Putamen (tissue), 1 donor: ENCODE measurements around the gene NECAB3.
"Not testable (repeated sequence)": the region's sequence is repeated elsewhere in the genome, so short reads cannot be mapped to it uniquely, and the experiment has no call there.

Experiments
- DNase-seq: peaks from one replicate; pipeline ENCODE4 v3.0.0-alpha.2; 2016; ENCODE audit warnings: low spot score

The NECAB3 gene

GRCh38 chr20:33650111-33650752 is 24.0 kb downstream of the NECAB3 start:
- no peak for DNase-seq

- DNase-seq = no peak
Measured at GRCh38 chr20:33649201-33649681, 25.0 kb downstream of the NECAB3 start.

- no peak for DNase-seq
Measured at GRCh38 chr20:33648396-33649004, 25.7 kb downstream of the NECAB3 start.

GRCh38 chr20:33647603-33648395 is 26.4 kb downstream of the NECAB3 start:
- no peak for DNase-seq

- not testable (repeated sequence) for DNase-seq
Measured at GRCh38 chr20:33646959-33647602, 27.1 kb downstream of the NECAB3 start.

- no peak for DNase-seq
Measured at GRCh38 chr20:33646191-33646590, 28.0 kb downstream of the NECAB3 start.

GRCh38 chr20:33645396-33645795 is 28.8 kb downstream of the NECAB3 start:
- DNase-seq = no peak

- no peak for DNase-seq
Measured at GRCh38 chr20:33645072-33645358, 29.2 kb downstream of the NECAB3 start.

GRCh38 chr20:33644313-33645071 is 29.7 kb downstream of the NECAB3 start:
- no peak for DNase-seq

GRCh38 chr20:33640287-33640686 is 33.9 kb downstream of the NECAB3 start:
- no peak for DNase-seq

GRCh38 chr20:33636776-33637175 is 37.5 kb downstream of the NECAB3 start:
- no peak for DNase-seq

- DNase-seq = no peak
Measured at GRCh38 chr20:33635341-33635740, 38.9 kb downstream of the NECAB3 start.

- not testable (repeated sequence) for DNase-seq
Measured at GRCh38 chr20:33631910-33632309, 42.3 kb downstream of the NECAB3 start.

GRCh38 chr20:33630507-33630906 is 43.7 kb downstream of the NECAB3 start:
- no peak for DNase-seq

GRCh38 chr20:33629979-33630378 is 44.2 kb downstream of the NECAB3 start:
- no peak for DNase-seq

GRCh38 chr20:33629533-33629932 is 44.7 kb downstream of the NECAB3 start:
- DNase-seq = no peak

GRCh38 chr20:33627577-33628216 is 46.5 kb downstream of the NECAB3 start:
- no peak for DNase-seq

- no peak for DNase-seq
Measured at GRCh38 chr20:33626190-33626589, 48.0 kb downstream of the NECAB3 start.

- DNase-seq = no peak
Measured at GRCh38 chr20:33624399-33624798, 49.8 kb downstream of the NECAB3 start.

- no peak for DNase-seq
Measured at GRCh38 chr20:33622705-33623365, 51.4 kb downstream of the NECAB3 start.
